ENCODE results near the gene LNX1.

DNA sequence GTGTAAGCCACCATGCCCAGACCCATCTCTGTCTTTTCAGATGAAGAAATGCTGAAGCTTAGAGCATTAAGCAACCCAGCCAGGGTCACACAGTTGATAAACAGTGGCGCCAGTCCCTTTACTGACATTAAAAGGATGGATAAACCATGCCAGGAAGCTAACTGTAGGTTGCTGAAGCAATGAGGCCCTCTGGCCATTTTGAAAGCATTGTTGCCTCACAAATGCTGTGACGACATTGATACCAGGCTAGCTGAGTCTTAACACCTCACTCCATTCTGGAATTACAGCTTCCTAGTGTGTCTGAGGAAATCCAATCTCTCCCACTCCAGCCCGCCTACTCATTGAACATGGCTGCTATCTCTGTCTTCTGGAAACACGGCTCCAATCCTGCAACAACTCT is 89.7 kb downstream of the LNX1 start:
- TF ChIP-seq, protein P1, sequence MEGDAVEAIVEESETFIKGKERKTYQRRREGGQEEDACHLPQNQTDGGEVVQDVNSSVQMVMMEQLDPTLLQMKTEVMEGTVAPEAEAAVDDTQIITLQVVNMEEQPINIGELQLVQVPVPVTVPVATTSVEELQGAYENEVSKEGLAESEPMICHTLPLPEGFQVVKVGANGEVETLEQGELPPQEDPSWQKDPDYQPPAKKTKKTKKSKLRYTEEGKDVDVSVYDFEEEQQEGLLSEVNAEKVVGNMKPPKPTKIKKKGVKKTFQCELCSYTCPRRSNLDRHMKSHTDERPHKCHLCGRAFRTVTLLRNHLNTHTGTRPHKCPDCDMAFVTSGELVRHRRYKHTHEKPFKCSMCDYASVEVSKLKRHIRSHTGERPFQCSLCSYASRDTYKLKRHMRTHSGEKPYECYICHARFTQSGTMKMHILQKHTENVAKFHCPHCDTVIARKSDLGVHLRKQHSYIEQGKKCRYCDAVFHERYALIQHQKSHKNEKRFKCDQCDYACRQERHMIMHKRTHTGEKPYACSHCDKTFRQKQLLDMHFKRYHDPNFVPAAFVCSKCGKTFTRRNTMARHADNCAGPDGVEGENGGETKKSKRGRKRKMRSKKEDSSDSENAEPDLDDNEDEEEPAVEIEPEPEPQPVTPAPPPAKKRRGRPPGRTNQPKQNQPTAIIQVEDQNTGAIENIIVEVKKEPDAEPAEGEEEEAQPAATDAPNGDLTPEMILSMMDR (IDR thresholded peaks at IDR 0.05): no peak
- no peak for TF ChIP-seq POLR2A (IDR thresholded peaks at IDR 0.05)

All from tibial nerve (tissue), 3 donors.